M059J (cell line): Measurements from ENCODE around the gene CASS4. TPM values are rescaled to one million over a fixed set of nuclear protein-coding genes. Genes with fewer than 3 reads are reported as not detected.
"Not testable (repeated sequence)": the region's sequence is repeated elsewhere in the genome, so short reads cannot be mapped to it uniquely, and the experiment has no call there.

Experiments
- DNase-seq: peaks from one replicate; pipeline ENCODE4 v3.0.0-alpha.2; 2012; ENCODE audit warnings: low read depth
- total RNA-seq: library from RNA; depleted of rRNA; stranded (reverse); fragments of >200 nt; shearing (Covaris generic); gene quantifications from 2 replicates; pipeline ENCODE4 v1.2.3, GENCODE V29; 2014

CASS4 gene
- total RNA-seq, 1 experiment from 2014 or later = 0.15 TPM

GRCh38 chr20:56392132-56392880 is 19.8 kb upstream of the CASS4 start, which contains the start of the genes AURKA and CSTF1:
AURKA (minus strand) TSS chr20:56392215; CDS start chr20:56388197, 4,018 bp downstream.
CSTF1 (plus strand) TSS chr20:56392645; CDS start chr20:56395553, 2,908 bp downstream.
- DNase-seq = peak; percentile 100

DNA sequence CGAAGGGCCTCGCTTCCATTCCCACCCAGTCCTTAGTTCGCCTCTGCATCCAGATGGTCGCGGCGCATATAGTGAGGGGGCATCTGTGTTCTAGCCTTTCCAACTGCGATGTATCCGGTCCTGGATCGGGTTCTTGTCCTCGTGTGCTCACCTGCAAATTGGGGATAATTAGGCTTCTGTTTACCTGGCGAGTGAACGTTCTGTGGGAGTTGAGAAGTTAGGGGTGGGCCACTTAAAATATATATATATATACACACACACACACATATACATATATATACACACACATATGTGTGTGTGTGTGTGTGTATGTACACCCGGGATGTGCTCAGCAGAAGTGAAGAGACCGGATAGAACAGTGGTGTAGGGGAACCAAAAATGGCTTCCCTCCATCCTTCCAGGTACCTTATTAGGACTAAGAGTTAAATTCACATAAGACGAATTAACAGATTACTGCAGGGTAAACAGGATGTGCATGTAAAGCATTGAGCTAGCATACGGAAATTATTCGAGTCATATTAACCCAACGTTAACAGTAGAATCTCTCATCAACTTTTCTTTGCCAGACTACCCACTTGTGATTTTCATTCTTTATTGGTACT is 19.1 kb upstream of the CASS4 start:
- peak; percentile 21 for DNase-seq

GRCh38 chr20:56393653-56394052 is 18.4 kb upstream of the CASS4 start:
- DNase-seq = no peak

GRCh38 chr20:56395166-56395565 is 16.9 kb upstream of the CASS4 start:
- no peak for DNase-seq

- peak; percentile 72 for DNase-seq
These were observed 11.9 kb upstream of the CASS4 start for GRCh38 chr20:56400001-56400640.

DNA sequence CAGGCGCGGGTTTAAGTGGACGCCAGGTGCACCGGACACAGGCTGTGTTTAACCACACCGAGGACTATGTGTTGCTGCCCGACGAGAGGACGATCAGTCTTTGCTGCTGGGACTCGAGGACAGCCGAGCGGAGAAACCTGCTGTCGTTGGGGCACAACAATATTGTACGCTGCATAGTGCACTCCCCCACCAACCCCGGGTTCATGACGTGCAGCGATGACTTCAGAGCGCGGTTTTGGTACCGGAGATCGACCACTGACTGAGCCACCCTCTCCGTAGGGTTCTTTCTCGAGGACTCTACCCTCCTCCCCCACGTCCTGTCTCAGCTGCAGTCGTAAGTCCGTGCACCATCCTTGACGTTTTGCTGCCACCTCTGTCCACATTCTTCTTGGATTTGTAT is 8.6 kb upstream of the CASS4 start:
- no peak for DNase-seq

DNA sequence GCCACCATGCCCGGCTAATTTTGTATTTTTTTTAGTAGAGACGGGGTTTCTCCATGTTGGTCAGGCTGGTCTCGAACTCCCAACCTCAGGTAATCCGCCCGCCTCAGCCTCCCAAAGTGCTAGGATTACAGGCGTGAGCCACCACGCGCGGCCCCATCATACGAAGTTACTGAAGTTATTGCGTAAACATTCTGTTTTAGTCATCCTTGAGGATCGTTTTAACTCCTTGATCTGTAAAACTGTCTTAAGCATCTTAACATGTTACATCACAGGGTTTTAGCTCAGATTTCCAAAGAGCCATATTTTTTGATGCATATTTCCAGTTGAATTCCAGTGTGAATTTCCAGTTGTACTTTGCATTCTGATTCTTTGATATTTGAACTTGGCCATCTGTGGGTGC is 6.7 kb upstream of the CASS4 start:
- DNase-seq = not testable (repeated sequence)

- DNase-seq = no peak
These were observed 5.2 kb upstream of the CASS4 start for GRCh38 chr20:56406910-56407309.

DNA sequence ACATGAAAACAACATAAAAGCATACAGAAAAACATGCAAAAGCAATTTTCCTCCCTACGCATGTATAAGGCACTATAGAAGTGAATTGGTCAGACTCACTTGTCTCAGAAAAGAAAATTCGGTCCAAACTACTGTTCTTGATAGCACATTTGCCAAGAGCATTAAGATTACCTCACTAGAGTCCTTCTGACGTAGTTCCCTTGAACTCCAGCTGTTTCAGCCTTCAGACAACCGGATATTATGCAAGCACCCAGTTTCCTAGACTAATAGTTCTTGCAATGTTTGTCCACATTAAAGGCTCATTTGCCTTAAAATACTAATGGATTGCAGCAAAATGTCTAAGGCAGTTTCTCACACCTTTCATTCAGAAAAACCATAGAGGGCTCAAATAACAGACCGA is 2.5 kb upstream of the CASS4 start:
- no peak for DNase-seq

DNA sequence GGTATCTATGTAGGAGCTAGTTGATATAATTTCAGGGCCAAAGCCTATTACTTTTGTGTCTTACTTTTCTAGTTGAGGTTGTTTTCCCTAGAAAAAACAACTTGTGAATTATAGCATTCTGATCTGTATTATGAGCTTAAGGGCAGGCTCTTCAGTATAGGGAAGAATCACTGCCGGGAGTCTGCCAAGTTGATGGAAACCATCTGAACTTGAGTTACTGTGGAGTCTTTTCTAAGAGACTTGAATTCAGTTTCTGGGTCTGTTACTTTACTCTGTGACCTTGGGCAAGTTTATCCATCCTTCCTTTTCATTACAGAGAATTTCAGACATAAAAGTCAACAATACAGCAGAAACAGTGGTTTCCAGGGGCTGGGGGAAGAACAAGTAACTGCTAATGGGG is 2.1 kb upstream of the CASS4 start:
- DNase-seq = no peak

GRCh38 chr20:56411287-56411686 is 773 bp upstream of the CASS4 start:
- not testable (repeated sequence) for DNase-seq

- DNase-seq = no peak
These were observed 372 bp downstream of the CASS4 start for GRCh38 chr20:56412473-56412790.

DNA sequence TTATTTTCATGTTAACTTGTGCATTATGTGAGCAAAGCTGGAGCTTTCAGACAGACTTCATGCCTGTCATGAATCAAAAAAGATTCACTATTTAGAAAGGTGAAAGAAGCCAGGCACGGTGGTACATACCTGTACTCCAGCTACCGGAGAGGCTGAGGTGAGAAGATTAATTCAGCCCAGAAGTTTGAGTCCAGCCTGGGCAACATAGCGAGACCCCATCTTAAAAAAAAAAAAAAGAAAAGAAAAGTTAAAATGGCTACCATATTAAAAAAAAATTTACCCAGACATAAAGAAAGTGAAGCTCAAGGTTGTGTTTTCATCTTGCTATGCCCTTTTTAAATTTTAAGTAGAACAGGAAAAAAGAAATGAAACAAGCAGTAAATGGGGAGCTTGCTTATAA is 889 bp downstream of the CASS4 start:
- no peak for DNase-seq

- no peak for DNase-seq
These were observed 3.0 kb downstream of the CASS4 start for GRCh38 chr20:56414842-56415765.

GRCh38 chr20:56417402-56417801 is 5.3 kb downstream of the CASS4 start:
- no peak for DNase-seq

DNA sequence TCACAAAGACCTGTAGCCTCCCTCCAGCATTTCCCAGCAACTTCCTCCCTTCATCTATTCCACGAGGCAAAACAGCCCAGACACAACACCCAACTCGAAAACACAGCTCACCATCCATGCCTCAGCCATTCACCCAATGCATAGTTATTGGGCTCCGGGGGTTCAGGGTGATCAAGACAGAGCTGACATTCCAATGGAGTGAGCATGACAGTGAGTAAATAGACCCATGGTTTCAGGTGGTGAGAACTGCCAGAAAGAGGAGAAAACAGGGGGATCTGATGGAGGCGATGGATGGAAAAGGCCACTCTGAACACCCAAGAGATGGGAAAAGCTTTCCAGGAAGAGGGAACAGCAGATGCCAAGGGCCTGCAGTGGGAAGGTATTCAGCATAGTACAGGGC is 5.9 kb downstream of the CASS4 start:
- DNase-seq = peak; percentile 63

GRCh38 chr20:56418385-56418861 is 6.4 kb downstream of the CASS4 start:
- DNase-seq = no peak

GRCh38 chr20:56420028-56420427 is 8.0 kb downstream of the CASS4 start:
- no peak for DNase-seq

DNA sequence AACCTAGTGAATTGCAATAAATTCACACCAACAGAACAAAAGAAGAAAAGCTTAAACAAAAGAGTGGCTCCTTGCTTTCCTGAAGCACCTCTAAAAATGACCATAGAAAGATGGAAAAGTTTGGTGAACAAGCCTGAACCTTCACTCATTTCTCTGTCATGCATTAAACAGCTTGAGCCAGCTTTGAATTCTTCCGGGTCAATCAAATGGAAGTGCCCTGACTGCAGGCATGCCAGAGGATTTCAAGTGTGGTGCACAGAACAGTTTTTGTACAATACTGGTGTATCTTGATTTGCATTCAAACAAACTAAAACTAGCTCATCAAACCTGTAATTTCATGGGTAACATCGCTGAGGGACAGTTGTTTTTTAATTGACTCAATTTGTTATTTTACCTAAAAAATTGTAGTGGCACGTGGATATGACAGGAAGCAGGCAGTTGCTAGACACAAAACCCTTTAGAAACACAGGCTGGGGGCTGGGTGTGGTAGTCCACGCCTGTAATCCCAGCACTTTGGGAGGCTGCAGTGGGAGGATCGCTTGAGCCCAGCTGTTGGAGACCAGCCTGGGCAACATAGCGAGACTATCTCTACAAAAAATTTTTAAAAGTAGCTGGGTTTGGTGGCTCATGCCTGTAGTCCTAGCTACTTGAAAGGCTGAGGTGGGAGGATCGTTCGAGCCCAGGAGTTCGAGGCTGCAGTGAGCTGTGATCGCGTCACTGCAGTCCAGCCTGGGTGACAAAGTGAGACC is 9.1 kb downstream of the CASS4 start:
- no peak for DNase-seq

- DNase-seq = peak; percentile 93
These were observed 10.2 kb downstream of the CASS4 start for GRCh38 chr20:56422076-56422823.
